Endothelial cell (in vitro differentiated cells): Measurements from ENCODE around the gene HINT1. TPM values are rescaled to one million over a fixed set of nuclear protein-coding genes. Genes with fewer than 3 reads are reported as not detected.

Experiments
- DNase-seq: peaks from one replicate; pipeline ENCODE4 v3.0.0; 2021; ENCODE audit warnings: low spot score
- H3K27ac Mint-ChIP-seq: one replicate; pipeline ENCODE4 v1.8.0; 2021; ENCODE audit warnings: mixed read lengths, inconsistent platforms; ENCODE audit not compliant: unreplicated experiment
- H3K27me3 Mint-ChIP-seq: one replicate; pipeline ENCODE4 v1.8.0; 2021; ENCODE audit warnings: mild to moderate bottlenecking, moderate library complexity, mixed read lengths, inconsistent platforms; ENCODE audit not compliant: unreplicated experiment
- H3K36me3 Mint-ChIP-seq: one replicate; pipeline ENCODE4 v1.8.0; 2021; ENCODE audit warnings: mild to moderate bottlenecking, low read depth, mixed read lengths, inconsistent platforms; ENCODE audit not compliant: unreplicated experiment
- H3K4me1 Mint-ChIP-seq: one replicate; pipeline ENCODE4 v1.8.0; 2021; ENCODE audit warnings: mild to moderate bottlenecking, mixed read lengths, inconsistent platforms; ENCODE audit not compliant: unreplicated experiment
- H3K4me3 Mint-ChIP-seq: one replicate; pipeline ENCODE4 v1.8.0; 2021; ENCODE audit warnings: mild to moderate bottlenecking, mixed read lengths, inconsistent platforms; ENCODE audit not compliant: unreplicated experiment
- H3K9me3 Mint-ChIP-seq: one replicate; pipeline ENCODE4 v1.8.0; 2021; ENCODE audit warnings: mixed read lengths, inconsistent platforms; ENCODE audit not compliant: unreplicated experiment
- CTCF ChIP-seq: fragments of 200-600 bp; sonication (generic); IDR thresholded peaks from one replicate; pipeline ENCODE4 v1.5.0; 2021; ENCODE audit warnings: antibody characterized with exemption; ENCODE audit not compliant: unreplicated experiment
- long read RNA-seq: library from polyadenylated mRNA; unstranded; transcript quantifications from one replicate; pipeline ENCODE4 v2.0.0, GENCODE V29; 2020; ENCODE audit not compliant: unreplicated experiment
- total RNA-seq: library from RNA; stranded (reverse); fragmentation: NEBNext Ultra II Directional; extraction: Animal tissue kit (Norgen Biotek cat#: 25700); gene quantifications from one replicate; pipeline ENCODE4 v1.2.1, GENCODE V29; 2021; ENCODE audit not compliant: unreplicated experiment

The HINT1 gene
- 216 TPM for total RNA-seq
- long read RNA-seq, transcript HINT1-201 (3 exons, 1,081 nt): major isoform, 220 of 228 reads
- long read RNA-seq, partial matches to known transcripts: 1 of 228 reads
- long read RNA-seq, other reads (novel, unspliced or antisense): 5 of 228 reads

GRCh38 chr5:131165119-131165727, at the start of gene HINT1:
Gene HINT1 (minus strand): TSS chr5:131165256. CDS start chr5:131165205, 51 bp downstream.
- Mint-ChIP-seq H3K4me1 (peaks cover 20% of the 10 kb centered on the region), H3K36me3 (peaks cover 14% of the 10 kb centered on the region), H3K27me3 (peaks cover 4% of the 10 kb centered on the region), H3K4me3 (peak within 1 kb of the TSS; percentile 99), H3K9me3 (no peaks in the 10 kb centered on the region), H3K27ac (peak within 1 kb of the TSS; percentile 98)
- DNase-seq: peak; percentile 95
- TF ChIP-seq CTCF: no peak

- no peak for DNase-seq
- Mint-ChIP-seq H3K4me3 (no peak overlapping the region), H3K4me1 (no peaks in the 10 kb centered on the region), H3K9me3 (no peaks in the 10 kb centered on the region), H3K27ac (no peak overlapping the region), H3K36me3 (no peaks in the 10 kb centered on the region), H3K27me3 (peaks cover 1% of the 10 kb centered on the region)
- TF ChIP-seq CTCF: no peak
Measured at GRCh38 chr5:131214609-131215227, 49.7 kb upstream of the HINT1 start.

- no peak for TF ChIP-seq CTCF
- Mint-ChIP-seq H3K9me3 (no peaks in the 10 kb centered on the region), H3K4me1 (no peaks in the 10 kb centered on the region), H3K27ac (no peak overlapping the region), H3K36me3 (no peaks in the 10 kb centered on the region), H3K4me3 (no peak overlapping the region), H3K27me3 (peaks cover 1% of the 10 kb centered on the region)
- no peak for DNase-seq
Measured at GRCh38 chr5:131212471-131213021, 47.5 kb upstream of the HINT1 start.

GRCh38 chr5:131211669-131212068, 46.6 kb upstream of the HINT1 start:
- Mint-ChIP-seq H3K36me3 (no peaks in the 10 kb centered on the region), H3K4me1 (no peaks in the 10 kb centered on the region), H3K27me3 (peaks cover 1% of the 10 kb centered on the region), H3K9me3 (no peaks in the 10 kb centered on the region), H3K27ac (no peak overlapping the region), H3K4me3 (no peak overlapping the region)
- DNase-seq: no peak
- TF ChIP-seq CTCF: no peak

GRCh38 chr5:131210151-131210510, 45.1 kb upstream of the HINT1 start:
- Mint-ChIP-seq H3K4me1 (no peaks in the 10 kb centered on the region), H3K36me3 (no peaks in the 10 kb centered on the region), H3K27ac (no peak overlapping the region), H3K4me3 (no peak overlapping the region), H3K9me3 (no peaks in the 10 kb centered on the region), H3K27me3 (peaks cover 1% of the 10 kb centered on the region)
- DNase-seq: no peak
- no peak for TF ChIP-seq CTCF
